Hepatocyte (in vitro differentiated cells): Measurements from ENCODE around the gene MYH11. TPM values are rescaled to one million over a fixed set of nuclear protein-coding genes. Genes with fewer than 3 reads are reported as not detected.

Experiments used
- DNase-seq: peaks from one replicate; pipeline ENCODE4 v3.0.0-alpha.2; 2016; ENCODE audit warnings: low spot score
- H2AFZ ChIP-seq: fragments of 200-600 bp; sonication (generic); 2 replicates; pipeline ENCODE4 v1.6.0; 2016; ENCODE audit warnings: antibody characterized with exemption, mild to moderate bottlenecking
- H3K27ac ChIP-seq: fragments of 200-600 bp; sonication (generic); 2 replicates; pipeline ENCODE4 v1.5.1; 2016; ENCODE audit warnings: mild to moderate bottlenecking
- H3K27me3 ChIP-seq: fragments of 200-600 bp; sonication (generic); 2 replicates; pipeline ENCODE4 v1.6.1; 2016
- H3K36me3 ChIP-seq: fragments of 200-600 bp; sonication (generic); replicated peaks from 2 replicates; pipeline ENCODE4 v1.5.1; 2016; ENCODE audit warnings: low read depth; ENCODE audit not compliant: insufficient read depth
- H3K4me1 ChIP-seq: fragments of 200-600 bp; sonication (generic); 2 replicates; pipeline ENCODE4 v1.5.1; 2016; ENCODE audit warnings: mild to moderate bottlenecking, moderate library complexity; ENCODE audit not compliant: insufficient read depth
- H3K4me2 ChIP-seq: fragments of 200-600 bp; sonication (generic); 2 replicates; pipeline ENCODE4 v1.6.0; 2016
- H3K4me3 ChIP-seq: fragments of 200-600 bp; sonication (generic); 2 replicates; pipeline ENCODE4 v1.5.1; 2016; ENCODE audit warnings: mild to moderate bottlenecking
- H3K79me2 ChIP-seq: fragments of 200-600 bp; sonication (generic); 2 replicates; pipeline ENCODE4 v1.6.0; 2017; ENCODE audit warnings: mild to moderate bottlenecking
- H3K9me2 ChIP-seq: fragments of 200-600 bp; sonication (generic); replicated peaks from 2 replicates; pipeline ENCODE4 v1.6.0; 2017; ENCODE audit warnings: mild to moderate bottlenecking; ENCODE audit not compliant: insufficient read depth
- H3K9me3 ChIP-seq: fragments of 200-600 bp; sonication (generic); 2 replicates; pipeline ENCODE4 v1.5.1; 2016; ENCODE audit warnings: low read depth, mild to moderate bottlenecking
- H4K20me1 ChIP-seq: fragments of 200-600 bp; sonication (generic); 2 replicates; pipeline ENCODE4 v1.6.0; 2016; ENCODE audit warnings: mild to moderate bottlenecking; ENCODE audit not compliant: insufficient read depth, poor library complexity, severe bottlenecking
- CTCF ChIP-seq: fragments of 200-600 bp; sonication (generic); IDR thresholded peaks from 2 replicates; pipeline ENCODE4 v1.5.1; 2016; ENCODE audit warnings: antibody characterized with exemption, mild to moderate bottlenecking; ENCODE audit not compliant: poor library complexity
- EZH2 ChIP-seq: fragments of 200-600 bp; sonication (generic); IDR thresholded peaks from 2 replicates; pipeline ENCODE4 v1.6.1; 2016; ENCODE audit warnings: antibody characterized with exemption, mild to moderate bottlenecking, borderline replicate concordance
- EZH2phosphoT487 ChIP-seq: fragments of 200-600 bp; sonication (generic); IDR thresholded peaks from one replicate; pipeline ENCODE4 v1.6.1; 2018; ENCODE audit warnings: antibody characterized with exemption, mild to moderate bottlenecking, low read depth, moderate library complexity; ENCODE audit not compliant: unreplicated experiment, severe bottlenecking
- WGBS: methylation state at CpG from one replicate; pipeline ENCODE4 v1.1.6; 2016; ENCODE audit warnings: low lambda C conversion rate; ENCODE audit errors: missing lambda C conversion rate; 5-methylcytosine and 5-hydroxymethylcytosine counted together
- polyA plus RNA-seq: library from polyadenylated mRNA; unstranded; fragments of >200 nt; fragmentation: Nextera tagmentation; extraction: Ambion mirVana; gene quantifications from 2 replicates; pipeline ENCODE4 v1.2.1, GENCODE V29; 2016
- total RNA-seq: library from RNA; depleted of rRNA; stranded (reverse); fragments of >200 nt; gene quantifications from 2 replicates; pipeline ENCODE4 v1.2.3, GENCODE V29; 2014

The MYH11 gene
- total and polyA plus RNA-seq, 2 experiments from 2014 or later: 0.59 to 5.9 TPM

DNA sequence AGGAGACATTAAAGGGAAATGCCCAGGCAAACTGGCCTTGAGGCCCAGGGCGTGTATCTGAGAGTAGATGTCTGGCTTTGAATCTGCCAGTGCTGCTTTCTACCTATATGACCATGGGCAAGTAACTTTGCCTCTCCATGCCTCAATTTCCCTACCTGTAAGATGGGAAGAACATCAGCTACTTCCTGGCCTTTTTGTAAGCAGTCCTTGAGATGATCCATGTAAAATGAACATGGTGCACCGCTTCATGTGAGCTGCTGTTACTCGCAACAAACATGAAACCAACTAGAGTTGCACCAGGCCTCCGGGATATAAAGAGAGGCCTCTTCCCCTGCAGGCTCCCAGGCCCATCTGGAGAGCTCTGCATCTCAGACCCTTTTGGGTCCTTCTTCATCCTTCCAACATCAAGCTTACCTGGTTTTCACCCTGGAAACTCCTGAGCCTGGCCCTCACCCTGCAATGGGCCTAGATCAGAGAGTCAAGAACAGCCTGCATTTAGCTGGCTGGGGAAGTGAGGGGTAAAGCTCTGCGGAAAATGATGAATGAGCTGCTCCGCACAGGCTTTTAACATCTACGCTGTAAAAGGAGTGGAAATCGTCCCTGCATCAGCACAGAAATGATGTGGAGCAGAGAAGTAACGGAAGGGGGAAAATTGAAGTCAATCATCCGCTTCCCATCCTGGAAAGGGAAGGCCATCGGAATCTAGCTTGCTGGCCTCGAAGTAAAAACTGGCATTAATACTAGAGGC lies 2.3 kb upstream of the MYH11 start:
- Histone ChIP-seq H3K27ac (no peak overlapping the region), H3K4me3 (no peak overlapping the region), H2AFZ (no peak overlapping the region), H3K9me3 (no peaks in the 10 kb centered on the region), H3K9me2 (no peaks in the 10 kb centered on the region), H3K36me3 (no peaks in the 10 kb centered on the region), H3K4me1 (no peaks in the 10 kb centered on the region), H3K27me3 (peaks cover 57% of the 10 kb centered on the region), H3K4me2 (no peak overlapping the region), H4K20me1 (no peaks in the 10 kb centered on the region), H3K79me2 (no peaks in the 10 kb centered on the region)
- DNase-seq: no peak
- 89% methylated on average over 12 of the region's 12 CpGs for WGBS
- no peak for TF ChIP-seq CTCF
- TF ChIP-seq EZH2: no peak
- TF ChIP-seq EZH2phosphoT487: no peak

DNA sequence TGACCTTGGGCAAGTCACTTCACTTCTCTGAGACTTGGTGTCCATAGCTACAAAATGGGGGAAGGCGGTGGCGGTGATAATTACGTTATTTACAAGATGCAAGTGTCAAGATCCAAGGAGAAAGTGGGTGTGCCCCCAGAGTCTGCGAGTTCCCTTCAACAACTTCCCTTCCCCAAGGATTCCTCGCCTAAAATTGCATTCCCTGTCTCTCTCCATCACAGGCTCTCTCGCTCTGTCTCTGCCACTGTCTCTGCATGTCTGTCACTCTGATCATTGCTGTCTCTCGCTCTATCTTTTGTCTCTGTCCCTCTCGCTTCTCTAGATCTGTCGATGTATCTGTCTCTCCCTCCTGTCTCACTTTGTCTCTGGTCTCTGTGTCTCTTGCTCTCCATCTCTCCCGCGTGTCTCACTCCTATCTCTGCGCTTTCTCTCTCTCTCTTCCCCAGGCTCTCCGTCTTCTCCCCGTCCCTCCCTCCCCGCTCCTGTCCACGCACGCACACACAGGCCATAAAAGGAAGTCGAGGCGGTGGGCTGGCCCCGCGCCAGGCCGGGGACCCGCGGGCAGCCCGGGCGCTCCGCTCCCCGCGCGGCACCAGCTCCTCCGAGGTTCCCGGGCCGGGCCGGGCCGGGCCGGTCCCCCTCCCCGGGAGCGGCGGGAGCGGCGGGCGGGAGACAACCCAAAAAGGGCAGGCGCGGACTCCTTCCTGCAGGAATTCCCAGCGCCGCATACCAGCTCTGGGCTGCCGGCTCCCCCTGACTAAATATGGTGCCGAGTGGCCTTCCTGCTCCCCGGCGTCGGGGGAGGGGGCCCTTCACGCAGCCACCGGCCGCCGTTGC lies 1.1 kb upstream of the MYH11 start:
- Histone ChIP-seq H3K27me3 (peaks cover 63% of the 10 kb centered on the region), H3K4me1 (no peaks in the 10 kb centered on the region), H3K9me3 (no peaks in the 10 kb centered on the region), H4K20me1 (no peaks in the 10 kb centered on the region), H3K79me2 (no peaks in the 10 kb centered on the region), H3K4me2 (peak overlapping the region; percentile 84), H3K9me2 (no peaks in the 10 kb centered on the region), H3K36me3 (no peaks in the 10 kb centered on the region), H2AFZ (peak overlapping the region; percentile 45), H3K27ac (no peak overlapping the region), H3K4me3 (peak overlapping the region; percentile 29)
- TF ChIP-seq CTCF: no peak
- TF ChIP-seq EZH2phosphoT487: no peak
- TF ChIP-seq EZH2: no peak
- 2% methylated on average over 32 of the region's 55 CpGs for WGBS
- DNase-seq: peak; percentile 20

- peaks cover 63% of the 10 kb centered on the region for H3K27me3 ChIP-seq
These were observed 646 bp downstream of the MYH11 start for GRCh38 chr16:15856182-15856581.

More at GRCh38 chr16:15856182-15856581, 646 bp downstream of the MYH11 start:
- Histone ChIP-seq H3K4me1 (no peaks in the 10 kb centered on the region), H3K9me2 (no peaks in the 10 kb centered on the region), H3K4me3 (no peak overlapping the region), H3K9me3 (no peaks in the 10 kb centered on the region), H4K20me1 (no peaks in the 10 kb centered on the region), H3K27ac (no peak overlapping the region), H3K4me2 (no peak overlapping the region), H3K36me3 (no peaks in the 10 kb centered on the region), H3K79me2 (no peaks in the 10 kb centered on the region), H2AFZ (no peak overlapping the region)
- DNase-seq: no peak
- WGBS: 65% methylated on average over 2 of the region's 2 CpGs
- TF ChIP-seq EZH2: no peak
- no peak for TF ChIP-seq CTCF
- no peak for TF ChIP-seq EZH2phosphoT487
